GM21825 (cell line): ENCODE measurements around the gene POU5F1.

Experiments
- ATAC-seq: cut with Tn5 transposase; IDR thresholded peaks from one replicate; pipeline ENCODE4 v1.9.1; 2021; ENCODE audit warnings: mild to moderate bottlenecking, moderate library complexity; ENCODE audit not compliant: unreplicated experiment

Gene POU5F1

DNA sequence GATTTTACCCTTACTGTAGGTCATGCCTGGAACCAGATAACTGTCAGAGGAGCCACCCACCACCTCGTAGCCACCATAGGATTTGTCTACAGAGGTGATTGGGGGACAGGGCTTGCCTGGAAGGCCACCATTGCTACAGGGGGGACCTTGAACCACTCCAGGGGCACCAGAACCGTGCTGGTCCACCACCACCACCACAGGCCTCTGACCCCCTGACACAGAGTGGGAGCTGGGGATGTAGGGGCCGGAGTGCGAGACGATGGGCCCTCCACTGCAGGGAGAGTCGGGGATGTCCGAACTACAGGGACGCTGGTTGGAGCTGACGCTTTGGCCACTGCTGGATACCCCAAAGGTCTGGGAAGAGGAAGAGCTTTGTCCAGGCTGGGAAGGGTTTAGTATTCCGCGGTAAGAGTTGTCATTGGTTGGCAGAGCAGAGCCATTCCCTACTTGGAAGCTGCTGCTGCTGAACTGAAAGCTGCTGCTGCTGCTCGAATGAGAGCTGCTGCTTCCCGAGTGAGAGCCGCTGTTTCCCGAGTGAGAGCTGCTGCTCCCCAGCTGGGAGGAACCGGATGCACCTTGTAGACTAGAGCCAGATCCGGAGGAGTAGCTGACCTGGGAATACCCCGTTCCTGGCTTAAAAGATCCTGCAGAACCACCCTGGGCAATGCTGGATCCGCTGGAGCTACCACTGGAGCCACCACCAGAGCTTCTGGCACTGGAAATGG, 53.7 kb downstream of the POU5F1 start:
- ATAC-seq = no peak

DNA sequence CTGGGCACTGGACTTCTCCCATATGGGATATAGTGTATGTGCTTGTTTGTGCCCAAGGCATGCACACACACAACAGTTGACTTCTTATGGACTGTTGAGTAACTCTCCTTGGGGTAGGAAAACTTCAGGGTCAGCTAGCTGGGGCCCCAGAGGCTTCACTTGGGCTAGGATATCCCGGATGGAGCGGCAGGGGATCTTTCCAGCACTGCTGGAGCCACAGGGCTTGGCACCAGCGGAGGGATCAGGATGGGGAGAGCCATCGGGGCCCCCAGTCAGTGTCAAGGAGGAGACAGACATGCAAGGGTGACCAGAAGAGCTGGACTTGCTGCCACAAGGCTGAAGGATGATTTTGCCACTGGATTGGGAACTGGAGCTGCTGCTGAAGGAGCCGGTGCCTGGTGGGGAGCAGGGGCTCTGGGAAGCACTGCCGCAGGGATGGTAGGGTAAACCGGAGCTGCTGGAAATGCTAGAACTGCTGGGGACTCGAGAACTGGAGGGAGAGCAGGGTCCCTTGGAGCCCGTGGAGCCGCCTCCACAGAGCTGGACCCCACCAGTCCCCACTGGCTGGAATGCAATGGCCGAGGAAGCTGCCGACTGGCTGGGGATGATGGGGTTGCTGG, 54.4 kb downstream of the POU5F1 start:
- ATAC-seq = no peak

- no peak for ATAC-seq
Observed at GRCh38 chr6:31114970-31115849, 55.3 kb downstream of the POU5F1 start.

DNA sequence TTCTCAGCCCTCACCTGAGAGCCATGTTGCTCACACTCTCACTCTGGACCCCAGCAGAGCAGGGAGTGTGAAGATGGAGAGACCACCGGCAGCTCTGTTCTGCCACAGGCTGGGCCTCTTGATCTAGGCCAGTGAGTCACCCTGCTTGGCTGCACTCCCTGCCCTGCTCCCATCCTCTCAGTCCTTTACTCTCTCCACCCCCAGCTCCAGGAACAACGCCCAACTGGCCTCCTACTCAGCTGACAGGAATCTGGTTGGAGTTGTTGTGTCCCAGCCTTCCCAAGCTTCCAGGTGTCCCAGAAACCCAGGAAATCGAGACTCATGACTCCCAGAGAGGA, 56.0 kb downstream of the POU5F1 start, which contains the start of gene PSORS1C1:
TSS of gene PSORS1C1 (plus strand) at position 260 of the 338 bp plus-strand sequence. CDS start 14,833 bp downstream, outside the sequence.
- ATAC-seq = no peak
